ENCODE measurements around the gene TSC22D4. TPM values are rescaled to one million over a fixed set of nuclear protein-coding genes. Genes with fewer than 3 reads are reported as not detected.
"Not testable (repeated sequence)": the region's sequence is repeated elsewhere in the genome, so short reads cannot be mapped to it uniquely, and the experiment has no call there.

Gene TSC22D4
- total RNA-seq, 1 donor from 2014 or later: 68.7 TPM

- H3K4me3 Mint-ChIP-seq: no peak overlapping the region
- intact Hi-C loops (cut with micrococcal nuclease): no loop called here
- ATAC-seq (ENCODE audit: low read depth) (no peak), DNase-seq (no peak)
- peaks cover 3% of the 10 kb centered on the region for H3K4me1 Mint-ChIP-seq
- no peak overlapping the region for H3K27ac Mint-ChIP-seq
- TF ChIP-seq CTCF (IDR thresholded peaks at IDR 0.05): no peak
- peaks cover 38% of the 10 kb centered on the region for H3K36me3 Mint-ChIP-seq (ENCODE audit: low read depth)
- no peaks in the 10 kb centered on the region for H3K9me3 Mint-ChIP-seq
- ChIA-PET POLR2A (interaction anchor here (1.1 kb wide), 1 partner anchor 21 kb away, joined by 6 read pairs; no protein-coding TSS in a partner anchor), CTCF (interaction anchor here (1.1 to 2.3 kb wide), 3 partner anchors 9 to 95 kb away, joined by 3 to 10 read pairs (median 5); no protein-coding TSS in a partner anchor)
- H3K27me3 Mint-ChIP-seq: no peaks in the 10 kb centered on the region
These were observed 14.2 kb downstream of the TSC22D4 start for GRCh38 chr7:100464791-100465190.

GRCh38 chr7:100464210-100464660 is 14.8 kb downstream of the TSC22D4 start, which contains the start of gene SPACDR:
Gene SPACDR, minus strand, starts transcription at chr7:100464260. Its CDS starts 235 bp downstream, at chr7:100464025.
- intact Hi-C loops (cut with micrococcal nuclease): no loop called here
- no peak for ATAC-seq (ENCODE audit: low read depth)
- ChIA-PET POLR2A (interaction anchor here (1.1 kb wide), 1 partner anchor 20 kb away, joined by 6 read pairs; no protein-coding TSS in a partner anchor), CTCF (interaction anchor here (1.1 to 2.0 kb wide), 2 partner anchors 9 kb away, joined by 3 to 5 read pairs; no protein-coding TSS in a partner anchor)
- TF ChIP-seq CTCF (IDR thresholded peaks at IDR 0.05): no peak
- Mint-ChIP-seq H3K4me3 (no peak within 1 kb of the TSS), H3K9me3 (no peaks in the 10 kb centered on the region), H3K27me3 (no peaks in the 10 kb centered on the region), H3K36me3 (ENCODE audit: low read depth) (peaks cover 40% of the 10 kb centered on the region), H3K27ac (no peak within 1 kb of the TSS), H3K4me1 (peaks cover 2% of the 10 kb centered on the region)
- DNase-seq: no peak

- intact Hi-C loops (cut with micrococcal nuclease): loop anchor here (10.0 kb wide), 1 partner anchor 542 kb away; the partner anchor contains the start of gene TRIM4
- Mint-ChIP-seq H3K9me3 (no peaks in the 10 kb centered on the region), H3K4me3 (no peak overlapping the region), H3K36me3 (ENCODE audit: low read depth) (peaks cover 13% of the 10 kb centered on the region), H3K27me3 (no peaks in the 10 kb centered on the region), H3K27ac (no peak overlapping the region), H3K4me1 (peaks cover 3% of the 10 kb centered on the region)
- ATAC-seq (ENCODE audit: low read depth): no peak
- TF ChIP-seq CTCF (IDR thresholded peaks at IDR 0.05): no peak
- ChIA-PET CTCF (interaction anchor here (0.5 kb wide), 1 partner anchor 268 kb away, joined by 3 read pairs; no protein-coding TSS in a partner anchor), POLR2A (no interaction called here)
- DNase-seq: no peak
These were observed 22.0 kb downstream of the TSC22D4 start for GRCh38 chr7:100457033-100457432.

- POLR2A ChIA-PET: interaction anchor here (7.9 kb wide), 1 partner anchor 28 kb away, joined by 65 read pairs; the partner anchor contains the start of genes MEPCE and ZCWPW1
- Mint-ChIP-seq H3K9me3 (no peaks in the 10 kb centered on the region), H3K4me3 (no peak overlapping the region), H3K27ac (no peak overlapping the region), H3K36me3 (ENCODE audit: low read depth) (peaks cover 11% of the 10 kb centered on the region), H3K4me1 (peaks cover 3% of the 10 kb centered on the region), H3K27me3 (no peaks in the 10 kb centered on the region)
- intact Hi-C loops (cut with micrococcal nuclease): loop anchor here (10.0 kb wide), 1 partner anchor 542 kb away; the partner anchor contains the start of gene TRIM4
- CTCF ChIA-PET: no interaction called here
- DNase-seq (no peak), ATAC-seq (ENCODE audit: low read depth) (no peak)
- TF ChIP-seq CTCF (IDR thresholded peaks at IDR 0.05): no peak
These were observed 22.5 kb downstream of the TSC22D4 start for GRCh38 chr7:100456562-100456961.

GRCh38 chr7:100455206-100455605 is 23.8 kb downstream of the TSC22D4 start:
- intact Hi-C loops (cut with micrococcal nuclease): loop anchor here (10.0 kb wide), 1 partner anchor 540 kb away; the partner anchor contains the start of gene TRIM4
- CTCF ChIA-PET: interaction anchor here (0.8 to 1.7 kb wide), 3 partner anchors 9 to 104 kb away, joined by 5 read pairs; partner anchors contain the start of gene SPACDR
- POLR2A ChIA-PET: interaction anchor here (0.6 to 7.9 kb wide), 5 partner anchors 19 to 316 kb away, joined by 3 to 65 read pairs (median 3); partner anchors contain the start of genes FBXO24, MEPCE, PPP1R35 and ZCWPW1
- Mint-ChIP-seq H3K27ac (no peak overlapping the region), H3K4me3 (no peak overlapping the region), H3K36me3 (ENCODE audit: low read depth) (peaks cover 5% of the 10 kb centered on the region), H3K9me3 (no peaks in the 10 kb centered on the region), H3K4me1 (peaks cover 10% of the 10 kb centered on the region), H3K27me3 (no peaks in the 10 kb centered on the region)
- no peak for TF ChIP-seq CTCF (IDR thresholded peaks at IDR 0.05)
- ATAC-seq (ENCODE audit: low read depth) (no peak), DNase-seq (no peak)

- H3K4me1 Mint-ChIP-seq: peaks cover 11% of the 10 kb centered on the region
- H3K27ac Mint-ChIP-seq; H3K4me3 Mint-ChIP-seq; CTCF ChIA-PET; H3K36me3 Mint-ChIP-seq (ENCODE audit: low read depth); H3K9me3 Mint-ChIP-seq; DNase-seq; H3K27me3 Mint-ChIP-seq; ATAC-seq (ENCODE audit: low read depth): not testable (repeated sequence)
- POLR2A ChIA-PET: interaction anchor here (7.9 kb wide), 1 partner anchor 25 kb away, joined by 65 read pairs; the partner anchor contains the start of genes MEPCE and ZCWPW1
- intact Hi-C loops (cut with micrococcal nuclease): loop anchor here (10.0 kb wide), 1 partner anchor 539 kb away; the partner anchor contains the start of gene TRIM4
These were observed 25.2 kb downstream of the TSC22D4 start for GRCh38 chr7:100453854-100454253.

All from activated B cell treated with CpG ODN at 0.5 μM for 24 hours (primary cell).